Chondrocyte (in vitro differentiated cells): Measurements from ENCODE around the gene GRID2. TPM values are rescaled to one million over a fixed set of nuclear protein-coding genes. Genes with fewer than 3 reads are reported as not detected.
"Not testable (repeated sequence)": the region's sequence is repeated elsewhere in the genome, so short reads cannot be mapped to it uniquely, and the experiment has no call there.

Source experiments
- DNase-seq: peaks from one replicate; pipeline ENCODE4 v3.0.0; 2021; ENCODE audit warnings: mixed read lengths, low spot score
- H3K27ac Mint-ChIP-seq: one replicate; pipeline ENCODE4 v1.8.0; 2021; ENCODE audit warnings: mild to moderate bottlenecking, moderate library complexity, mixed read lengths; ENCODE audit not compliant: unreplicated experiment
- H3K27me3 Mint-ChIP-seq: 2 replicates; pipeline ENCODE4 v1.8.0; 2021; ENCODE audit warnings: low read depth, mixed read lengths
- H3K36me3 Mint-ChIP-seq: 2 replicates; pipeline ENCODE4 v1.8.0; 2021; ENCODE audit warnings: low read depth, mixed read lengths
- H3K4me1 Mint-ChIP-seq: 2 replicates; pipeline ENCODE4 v1.8.0; 2021; ENCODE audit warnings: low read depth, mild to moderate bottlenecking, mixed read lengths
- H3K4me3 Mint-ChIP-seq: one replicate; pipeline ENCODE4 v1.8.0; 2021; ENCODE audit warnings: mild to moderate bottlenecking, moderate library complexity, mixed read lengths; ENCODE audit not compliant: unreplicated experiment
- H3K9me3 Mint-ChIP-seq: 2 replicates; pipeline ENCODE4 v1.8.0; 2021; ENCODE audit warnings: low read depth, mixed read lengths
- CTCF ChIP-seq: fragments of 200-600 bp; sonication (generic); IDR thresholded peaks from 2 replicates; pipeline ENCODE4 v1.5.0; 2021; ENCODE audit warnings: antibody characterized with exemption, mild to moderate bottlenecking, moderate library complexity
- total RNA-seq: library from RNA; stranded (reverse); gene quantifications from 3 replicates; pipeline ENCODE4 v1.2.1, GENCODE V29; 2021

The GRID2 gene
- total RNA-seq, 1 donor from 2014 or later = not detected

DNA sequence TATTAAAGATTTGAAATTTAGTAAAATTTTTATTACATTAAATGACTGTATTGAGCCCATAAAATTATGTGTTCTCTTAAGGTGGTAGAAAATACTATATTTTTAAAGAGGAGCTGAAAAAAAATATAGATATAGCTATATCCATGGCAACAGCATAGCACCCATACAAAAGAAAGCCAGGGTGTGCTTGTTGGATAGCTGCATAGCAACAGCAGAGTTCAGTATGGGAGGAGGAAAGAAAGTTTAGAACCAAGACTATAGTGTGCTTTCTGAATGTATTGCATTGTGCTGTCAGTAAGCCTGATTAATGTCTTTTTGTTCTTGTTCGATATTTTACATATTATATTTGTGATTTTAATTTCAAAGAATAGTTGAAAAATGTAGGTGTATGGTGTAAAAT is 78.4 kb downstream of the GRID2 start:
- TF ChIP-seq CTCF = no peak

GRCh38 chr4:92387459-92388069 is 83.8 kb downstream of the GRID2 start:
- Mint-ChIP-seq H3K27me3 (peaks cover 1% of the 10 kb centered on the region), H3K36me3 (no peaks in the 10 kb centered on the region), H3K9me3 (no peaks in the 10 kb centered on the region), H3K27ac (no peak overlapping the region), H3K4me1 (no peaks in the 10 kb centered on the region), H3K4me3 (no peak overlapping the region)
- peak; percentile 85 for TF ChIP-seq CTCF
- no peak for DNase-seq

More for the DNA sequence above, 78.4 kb downstream of the GRID2 start:
- peaks cover 1% of the 10 kb centered on the region for H3K27me3 Mint-ChIP-seq
- H3K9me3 Mint-ChIP-seq = peaks cover 3% of the 10 kb centered on the region
- H3K4me1 Mint-ChIP-seq = no peaks in the 10 kb centered on the region
- no peak overlapping the region for H3K27ac Mint-ChIP-seq
- H3K36me3 Mint-ChIP-seq = peaks cover under 1% of the 10 kb centered on the region
- H3K4me3 Mint-ChIP-seq = no peak overlapping the region
- DNase-seq = no peak

GRCh38 chr4:92399032-92399431 is 95.3 kb downstream of the GRID2 start:
- H3K4me3 Mint-ChIP-seq = no peak overlapping the region
- DNase-seq = no peak
- H3K27ac Mint-ChIP-seq = no peak overlapping the region
- H3K27me3 Mint-ChIP-seq = no peaks in the 10 kb centered on the region
- H3K4me1 Mint-ChIP-seq = no peaks in the 10 kb centered on the region
- no peaks in the 10 kb centered on the region for H3K9me3 Mint-ChIP-seq
- no peaks in the 10 kb centered on the region for H3K36me3 Mint-ChIP-seq
- no peak for TF ChIP-seq CTCF

DNA sequence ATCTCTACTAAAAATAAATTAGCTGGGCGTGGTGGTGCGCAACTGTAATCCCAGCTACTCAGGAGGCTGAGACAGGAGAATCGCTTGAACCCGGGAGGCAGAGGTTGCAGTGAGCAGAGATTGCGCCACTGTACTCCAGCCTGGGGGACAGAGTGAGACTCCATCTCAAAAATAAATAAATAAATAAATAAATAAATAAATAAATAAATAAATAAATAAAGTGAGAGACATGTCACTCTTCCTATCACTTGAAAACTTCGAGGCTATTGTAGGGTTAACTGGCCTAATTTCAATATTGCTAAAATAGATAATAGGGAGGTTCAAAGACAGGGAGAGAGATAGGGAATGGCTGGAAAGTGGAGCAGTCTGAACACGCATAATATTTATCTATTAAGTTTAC is 99.8 kb downstream of the GRID2 start:
- DNase-seq, H3K9me3 Mint-ChIP-seq, H3K27me3 Mint-ChIP-seq, H3K36me3 Mint-ChIP-seq, H3K4me3 Mint-ChIP-seq, H3K4me1 Mint-ChIP-seq, H3K27ac Mint-ChIP-seq: not testable (repeated sequence)

DNA sequence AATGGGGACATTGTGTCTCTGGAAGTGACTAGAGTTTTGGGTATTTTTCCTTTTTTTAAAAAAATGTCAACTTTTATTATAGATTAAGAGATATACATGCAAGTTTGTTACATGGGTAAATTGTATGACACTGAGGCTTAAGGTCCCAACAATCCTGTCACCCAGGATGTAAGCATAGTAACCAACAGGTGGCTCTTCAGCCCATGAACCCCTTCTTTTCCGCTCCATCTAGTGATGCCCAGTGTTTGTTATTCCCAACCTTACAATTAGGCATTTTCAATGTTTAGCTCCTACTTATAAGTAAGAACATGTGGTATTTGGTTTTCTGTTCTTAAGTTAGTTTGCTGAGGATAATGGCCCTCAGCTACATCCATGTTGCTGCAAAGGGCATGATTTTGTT is 102.7 kb downstream of the GRID2 start:
- Mint-ChIP-seq H3K9me3 (no peaks in the 10 kb centered on the region), H3K4me1 (no peaks in the 10 kb centered on the region), H3K27ac (no peak overlapping the region), H3K27me3 (no peaks in the 10 kb centered on the region), H3K36me3 (no peaks in the 10 kb centered on the region), H3K4me3 (no peak overlapping the region)
- DNase-seq = no peak
- no peak for TF ChIP-seq CTCF

DNA sequence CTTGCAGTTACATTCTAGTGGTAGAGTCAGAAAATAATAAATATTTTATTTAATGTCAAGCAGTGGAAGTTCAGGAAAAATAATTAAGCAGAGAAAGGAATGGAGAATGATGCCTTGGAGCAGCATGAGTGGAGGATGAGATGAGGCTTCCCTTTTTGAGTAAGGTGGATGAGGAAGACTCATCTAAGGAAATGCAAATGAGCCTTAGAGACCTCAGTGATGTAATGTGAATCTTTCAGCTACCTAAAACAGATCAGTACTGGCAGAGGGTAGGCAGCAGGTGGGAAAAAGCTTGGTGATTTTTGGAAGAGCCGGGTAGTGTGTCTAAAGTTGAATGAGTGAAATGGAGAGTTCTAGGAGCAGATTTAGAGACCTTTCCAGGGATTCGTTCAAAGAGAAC is 118.2 kb downstream of the GRID2 start:
- DNase-seq = no peak
- no peak for TF ChIP-seq CTCF
- H3K27ac Mint-ChIP-seq = no peak overlapping the region
- no peaks in the 10 kb centered on the region for H3K36me3 Mint-ChIP-seq
- H3K4me3 Mint-ChIP-seq = no peak overlapping the region
- no peaks in the 10 kb centered on the region for H3K9me3 Mint-ChIP-seq
- no peaks in the 10 kb centered on the region for H3K4me1 Mint-ChIP-seq
- H3K27me3 Mint-ChIP-seq = peaks cover 19% of the 10 kb centered on the region
